ENCODE results near the gene KCNJ6. TPM values are rescaled to one million over a fixed set of nuclear protein-coding genes. Genes with fewer than 3 reads are reported as not detected.

The KCNJ6 gene
- total RNA-seq, 1 experiment from 2014 or later = 1.2 TPM

DNA sequence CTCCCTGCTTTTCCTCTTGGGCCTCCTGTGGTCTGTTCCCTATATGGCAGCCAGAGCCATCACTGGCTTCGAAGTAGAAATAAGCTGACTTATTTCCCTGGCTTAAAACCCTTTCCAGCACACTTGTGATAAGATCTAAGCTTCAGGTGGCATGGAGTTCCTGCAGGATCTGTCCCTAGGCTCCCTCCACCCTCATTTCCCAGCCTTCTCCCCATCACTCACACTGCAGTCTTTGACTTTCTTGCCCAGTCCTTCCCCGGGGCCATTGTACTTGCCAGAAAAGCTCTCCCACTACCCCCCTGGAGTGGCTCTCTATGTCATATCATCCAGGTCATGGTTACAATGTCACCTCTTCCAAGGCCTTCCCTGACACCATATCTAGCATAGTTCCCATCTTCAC, 55.8 kb downstream of the KCNJ6 start:
- Histone ChIP-seq H3K9me3 (ENCODE audit: control insufficient read depth, low read depth, low read length) (no peaks in the 10 kb centered on the region), H3K14ac (ENCODE audit: insufficient read depth, low read length) (no peak overlapping the region), H3K4ac (ENCODE audit: low read depth, low read length) (no peak overlapping the region), H3K4me2 (ENCODE audit: insufficient read depth, insufficient read length, low read length) (no peak overlapping the region), H2BK120ac (ENCODE audit: low read depth, low read length, poor library complexity, severe bottlenecking) (no peak overlapping the region), H3K79me2 (ENCODE audit: insufficient read depth, low read length) (no peaks in the 10 kb centered on the region), H3K18ac (ENCODE audit: insufficient read length, low read depth, low read length) (no peak overlapping the region), H3K27ac (ENCODE audit: insufficient read length, low read depth, low read length) (no peak overlapping the region), H3T11ph (ENCODE audit: low read length) (no peak overlapping the region), H2BK15ac (ENCODE audit: low read depth, low read length) (no peak overlapping the region), H2BK5ac (ENCODE audit: insufficient read length, low read length) (no peak overlapping the region), H3K9ac (ENCODE audit: extremely low read depth, insufficient read length, low read length) (no peak overlapping the region), H2BK20ac (ENCODE audit: low read depth, low read length, poor library complexity, severe bottlenecking) (no peak overlapping the region), H2BK12ac (ENCODE audit: insufficient read length, low read depth, low read length) (no peak overlapping the region), H3K4me1 (ENCODE audit: insufficient read depth, low read length) (no peaks in the 10 kb centered on the region), H3K23me2 (ENCODE audit: insufficient read length, low read depth, low read length, poor library complexity, severe bottlenecking) (no peaks in the 10 kb centered on the region), H4K5ac (ENCODE audit: insufficient read length, low read depth, low read length) (no peak overlapping the region), H4K91ac (ENCODE audit: insufficient read length, low read depth, low read length) (no peak overlapping the region), H2AFZ (ENCODE audit: low read length) (no peak overlapping the region), H3K56ac (ENCODE audit: insufficient read length, low read depth, low read length) (no peak overlapping the region), H4K8ac (replicated peaks; ENCODE audit: insufficient read length, low read depth, low read length) (no peak overlapping the region), H3K79me1 (ENCODE audit: insufficient read depth, low read depth, low read length, poor library complexity, severe bottlenecking) (no peaks in the 10 kb centered on the region), H3K27me3 (ENCODE audit: insufficient read depth, low read length) (no peaks in the 10 kb centered on the region), H4K20me1 (ENCODE audit: control insufficient read depth, insufficient read depth, insufficient read length) (no peaks in the 10 kb centered on the region), H3K23ac (ENCODE audit: insufficient read length, low read depth, low read length) (no peak overlapping the region), H2AK5ac (ENCODE audit: insufficient read length, low read length) (no peak overlapping the region)
- WGBS (ENCODE audit: extremely low coverage, insufficient read length, low lambda C conversion rate) = no CpG with 5 or more reads among the region's 2 CpGs
- Mint-ChIP-seq H3K4me1 (peaks cover 7 to 14% of the 10 kb centered on the region in 2 experiments), H3K27me3 (ENCODE audit: low read depth) (no peaks in the 10 kb centered on the region; the same call in 1 of the 2 replicates), H3K27ac (no peak overlapping the region), H3K4me3 (no peak overlapping the region), H3K9me3 (peaks cover 0 to 3% of the 10 kb centered on the region in 2 experiments; a peak in 3 of 5 replicates), H3K36me3 (ENCODE audit: insufficient read depth in 1 of 3, low read depth in 3 of 3) (peaks cover 0 to 5% (median 0%) of the 10 kb centered on the region in 3 experiments; a peak in 2 of 7 replicates)
- no peak for DNase-seq
- no peak for TF ChIP-seq CTCF (conservative IDR thresholded peaks at IDR 0.05)

Measured in H9 (cell line).